ENCODE results near the gene IP6K3.
A peak's percentile ranks its signal among the peaks of the same experiment; 100 is the strongest.

Gene IP6K3

GRCh38 chr6:33758815-33759216, 12.1 kb upstream of the IP6K3 start:
- DNase-seq: peak; percentile 47

GRCh38 chr6:33757906-33758305, 11.2 kb upstream of the IP6K3 start:
- DNase-seq: no peak

- DNase-seq: peak; percentile 16
Measured at GRCh38 chr6:33757113-33757512, 10.4 kb upstream of the IP6K3 start.

- no peak for DNase-seq
Measured at GRCh38 chr6:33756211-33756954, 9.7 kb upstream of the IP6K3 start.

- peak; percentile 69 for DNase-seq
Measured at GRCh38 chr6:33755070-33755869, 8.6 kb upstream of the IP6K3 start.

GRCh38 chr6:33754222-33754621, 7.5 kb upstream of the IP6K3 start:
- DNase-seq: no peak

GRCh38 chr6:33752646-33753015, 5.9 kb upstream of the IP6K3 start:
- DNase-seq: no peak

GRCh38 chr6:33751771-33752645, 5.3 kb upstream of the IP6K3 start:
- peak; percentile 64 for DNase-seq

- DNase-seq: no peak
Measured at GRCh38 chr6:33750244-33750991, 3.7 kb upstream of the IP6K3 start.

- no peak for DNase-seq
Measured at GRCh38 chr6:33749401-33749800, 2.7 kb upstream of the IP6K3 start.

GRCh38 chr6:33748841-33749240, 2.1 kb upstream of the IP6K3 start:
- no peak for DNase-seq

- no peak for DNase-seq
Measured at GRCh38 chr6:33747823-33748222, 1.1 kb upstream of the IP6K3 start.

GRCh38 chr6:33746036-33746600, 587 bp downstream of the IP6K3 start:
- no peak for DNase-seq

- peak; percentile 20 for DNase-seq
Measured at GRCh38 chr6:33745548-33745947, 1.2 kb downstream of the IP6K3 start.

GRCh38 chr6:33744895-33745546, 1.7 kb downstream of the IP6K3 start:
- DNase-seq: peak; percentile 80

GRCh38 chr6:33744001-33744848, 2.5 kb downstream of the IP6K3 start:
- DNase-seq: peak; percentile 91

GRCh38 chr6:33742837-33743236, 3.9 kb downstream of the IP6K3 start:
- DNase-seq: no peak

GRCh38 chr6:33742092-33742491, 4.6 kb downstream of the IP6K3 start:
- DNase-seq: no peak

GRCh38 chr6:33740794-33741193, 5.9 kb downstream of the IP6K3 start:
- DNase-seq: no peak

GRCh38 chr6:33740204-33740608, 6.5 kb downstream of the IP6K3 start:
- no peak for DNase-seq

- no peak for DNase-seq
Measured at GRCh38 chr6:33739571-33739970, 7.1 kb downstream of the IP6K3 start.

Data from DMS153 (cell line).